HG03175 (cell line): ENCODE data around the gene SMIM34.
"Not testable (repeated sequence)": the region's sequence is repeated elsewhere in the genome, so short reads cannot be mapped to it uniquely, and the experiment has no call there.

Experiments
- ATAC-seq: cut with Tn5 transposase; IDR thresholded peaks from one replicate; pipeline ENCODE4 v1.9.1; 2021; ENCODE audit warnings: mild to moderate bottlenecking, moderate library complexity; ENCODE audit not compliant: unreplicated experiment

The SMIM34 gene

GRCh38 chr21:34423805-34424204, at the start of gene SMIM34:
SMIM34 (minus strand) TSS chr21:34423951; CDS start chr21:34423839, 112 bp downstream.
- not testable (repeated sequence) for ATAC-seq

- ATAC-seq = not testable (repeated sequence)
Observed at GRCh38 chr21:34467333-34467732, 43.6 kb upstream of the SMIM34 start.

- not testable (repeated sequence) for ATAC-seq
Observed at GRCh38 chr21:34459426-34459825, 35.7 kb upstream of the SMIM34 start.

GRCh38 chr21:34458266-34458665, 34.5 kb upstream of the SMIM34 start:
- not testable (repeated sequence) for ATAC-seq

- ATAC-seq = not testable (repeated sequence)
Observed at GRCh38 chr21:34456180-34456579, 32.4 kb upstream of the SMIM34 start.

- ATAC-seq = not testable (repeated sequence)
Observed at GRCh38 chr21:34455628-34456027, 31.9 kb upstream of the SMIM34 start.

GRCh38 chr21:34447018-34447417, 23.3 kb upstream of the SMIM34 start:
- not testable (repeated sequence) for ATAC-seq

- not testable (repeated sequence) for ATAC-seq
Observed at GRCh38 chr21:34443486-34443885, 19.7 kb upstream of the SMIM34 start.

GRCh38 chr21:34429710-34430109, 6.0 kb upstream of the SMIM34 start:
- not testable (repeated sequence) for ATAC-seq

GRCh38 chr21:34428441-34428840, 4.7 kb upstream of the SMIM34 start:
- ATAC-seq = not testable (repeated sequence)

GRCh38 chr21:34427339-34427738, 3.6 kb upstream of the SMIM34 start:
- not testable (repeated sequence) for ATAC-seq

- not testable (repeated sequence) for ATAC-seq
Observed at GRCh38 chr21:34417448-34418077, 6.2 kb downstream of the SMIM34 start.

- not testable (repeated sequence) for ATAC-seq
Observed at GRCh38 chr21:34407294-34407693, 16.5 kb downstream of the SMIM34 start.

GRCh38 chr21:34406676-34407075, 17.1 kb downstream of the SMIM34 start:
- ATAC-seq = not testable (repeated sequence)

- not testable (repeated sequence) for ATAC-seq
Observed at GRCh38 chr21:34406102-34406501, 17.6 kb downstream of the SMIM34 start.

GRCh38 chr21:34405686-34406085, 18.1 kb downstream of the SMIM34 start:
- not testable (repeated sequence) for ATAC-seq

- not testable (repeated sequence) for ATAC-seq
Observed at GRCh38 chr21:34404742-34405141, 19.0 kb downstream of the SMIM34 start.

- ATAC-seq = not testable (repeated sequence)
Observed at GRCh38 chr21:34400522-34400921, 23.2 kb downstream of the SMIM34 start.

GRCh38 chr21:34383724-34384415, 39.9 kb downstream of the SMIM34 start:
- peak; percentile 96 for ATAC-seq

- not testable (repeated sequence) for ATAC-seq
Observed at GRCh38 chr21:34383138-34383537, 40.6 kb downstream of the SMIM34 start.

GRCh38 chr21:34375619-34375972, 48.2 kb downstream of the SMIM34 start:
- ATAC-seq = peak; percentile 78

- ATAC-seq = peak; percentile 97
Observed at GRCh38 chr21:34374940-34375618, 48.7 kb downstream of the SMIM34 start, which contains the start of gene SMIM11. SMIM11 (plus strand) TSS chr21:34375507; CDS start chr21:34379505, 3,998 bp downstream.
